T-helper 1 cell treated with Interleukin-12 subunit alpha and Interleukin-12 subunit beta and Interleukin-4 antibody, amounts not matched to agents 30 ng/mL and 1 ng/mL, for 36 hours (primary cell): ENCODE data around the gene MUC4. TPM values are rescaled to one million over a fixed set of nuclear protein-coding genes. Genes with fewer than 3 reads are reported as not detected.

Experiments used
- intact Hi-C: fragments of 100-400 bp; cut with micrococcal nuclease; formaldehyde crosslinking; loops from one replicate; pipeline ENCODE4 v1.15.1; 2024
- total RNA-seq: library from RNA; stranded (reverse); gene quantifications from 2 replicates; pipeline ENCODE4 v1.2.3, GENCODE V29; 2022

The MUC4 gene
- 0.49 and 0.68 TPM in 2 replicates for total RNA-seq

GRCh38 chr3:195811756-195812155, at the start of gene MUC4:
TSS of gene MUC4 (minus strand) at chr3:195811929. CDS start at chr3:195811817, 112 bp downstream.
- intact Hi-C loops = no loop called here

DNA sequence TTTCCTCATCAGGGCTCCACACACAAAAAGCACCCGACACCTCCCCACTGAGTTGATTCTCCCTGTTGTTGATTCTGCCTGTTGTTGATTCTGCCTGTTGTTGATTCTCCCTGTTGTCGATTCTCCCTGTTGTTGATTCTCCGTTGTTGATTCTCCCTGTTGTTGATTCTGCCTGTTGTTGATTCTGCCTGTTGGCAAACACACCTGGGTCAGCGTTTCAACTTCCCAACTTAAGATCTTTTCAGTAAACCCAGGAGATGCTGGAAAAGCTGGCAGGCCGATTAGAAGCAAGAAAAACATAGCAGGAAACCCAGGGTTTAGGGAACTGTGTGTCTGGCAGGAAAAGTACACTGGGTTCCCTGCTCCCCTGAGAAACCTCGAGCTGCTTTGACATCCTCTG, 48.7 kb upstream of the MUC4 start:
- intact Hi-C loops = no loop called here

GRCh38 chr3:195859846-195860411, 48.2 kb upstream of the MUC4 start:
- intact Hi-C loops = loop anchor here (1.0 to 10.0 kb wide), 5 partner anchors 34 to 215 kb away; no protein-coding TSS in a partner anchor

GRCh38 chr3:195859061-195859845, 47.5 kb upstream of the MUC4 start:
- intact Hi-C loops = loop anchor here (1.0 to 10.0 kb wide), 5 partner anchors 35 to 216 kb away; no protein-coding TSS in a partner anchor

DNA sequence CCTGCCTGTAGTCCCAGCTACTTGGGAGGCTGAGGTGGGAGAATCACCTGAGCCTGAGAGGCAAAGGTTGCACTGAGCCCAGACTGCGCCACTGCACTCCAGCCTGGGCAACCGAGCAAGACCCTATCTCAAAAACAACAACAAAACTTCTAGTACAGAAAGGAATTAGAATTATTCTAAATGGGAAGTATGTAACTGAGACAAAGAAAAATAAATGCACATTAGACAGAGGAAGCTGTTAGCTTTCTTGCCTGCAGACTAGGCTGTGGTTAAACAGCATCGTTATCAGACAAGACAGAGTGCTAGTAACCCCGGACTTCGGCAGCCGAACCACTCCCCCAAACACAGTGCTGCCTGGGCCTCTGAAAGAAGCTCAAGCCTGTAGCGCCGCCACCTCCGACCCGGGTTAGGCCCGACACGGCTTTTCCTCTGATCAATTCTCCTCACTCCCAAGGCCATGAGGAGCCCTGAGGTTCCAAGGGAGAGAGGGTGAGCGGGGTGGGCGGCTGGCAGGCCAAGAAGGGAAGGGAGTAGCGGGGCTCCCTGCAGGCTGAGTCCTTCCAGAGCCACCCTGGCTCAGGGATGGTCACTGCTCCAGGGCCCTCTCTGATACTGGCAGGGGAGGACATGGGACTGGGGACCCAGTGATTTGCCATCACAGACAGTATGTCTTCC, 44.8 kb upstream of the MUC4 start:
- intact Hi-C loops = loop anchor here (10.0 kb wide), 1 partner anchor 218 kb away; no protein-coding TSS in a partner anchor

- intact Hi-C loops = loop anchor here (10.0 kb wide), 1 partner anchor 219 kb away; no protein-coding TSS in a partner anchor
Observed at GRCh38 chr3:195855471-195856409, 44.0 kb upstream of the MUC4 start.

DNA sequence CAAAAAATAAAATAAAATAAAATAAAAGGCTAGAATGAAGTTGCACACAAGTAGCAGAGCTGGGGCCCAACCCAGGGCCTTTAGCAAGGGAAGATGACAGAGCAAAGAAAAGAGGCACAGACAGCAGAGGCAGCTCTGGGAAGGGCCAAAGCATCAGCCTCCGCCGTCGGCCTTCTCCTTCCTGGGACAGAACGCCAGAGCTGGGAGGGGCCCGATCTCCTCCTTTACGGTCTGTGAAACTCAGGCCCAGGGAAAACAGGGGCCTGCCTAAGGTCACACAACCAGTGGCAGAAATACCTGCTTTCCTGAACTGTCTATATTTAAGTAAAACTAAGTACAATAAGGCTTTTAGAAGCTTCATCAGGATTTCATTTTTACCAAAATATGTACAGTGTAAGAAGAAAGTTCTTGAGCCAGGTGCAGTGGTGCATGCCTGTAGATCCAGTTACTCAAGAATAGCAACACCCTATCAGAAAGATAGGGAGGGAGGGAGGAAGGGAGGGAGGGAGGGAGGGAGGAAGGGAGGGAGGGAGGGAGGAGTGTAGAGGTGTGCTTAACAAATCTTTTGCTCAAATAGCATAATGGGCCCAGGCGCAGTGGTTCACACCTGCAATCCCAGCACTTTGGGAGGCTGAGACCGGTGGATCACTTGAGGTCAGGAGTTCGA, 43.0 kb upstream of the MUC4 start:
- intact Hi-C loops = loop anchor here (5.0 to 10.0 kb wide), 2 partner anchors 138 to 220 kb away; no protein-coding TSS in a partner anchor

GRCh38 chr3:195853996-195854395, 42.3 kb upstream of the MUC4 start:
- intact Hi-C loops = loop anchor here (5.0 to 10.0 kb wide), 2 partner anchors 138 to 221 kb away; no protein-coding TSS in a partner anchor

- intact Hi-C loops = loop anchor here (5.0 to 10.0 kb wide), 2 partner anchors 139 to 222 kb away; no protein-coding TSS in a partner anchor
Observed at GRCh38 chr3:195853036-195853435, 41.3 kb upstream of the MUC4 start.

DNA sequence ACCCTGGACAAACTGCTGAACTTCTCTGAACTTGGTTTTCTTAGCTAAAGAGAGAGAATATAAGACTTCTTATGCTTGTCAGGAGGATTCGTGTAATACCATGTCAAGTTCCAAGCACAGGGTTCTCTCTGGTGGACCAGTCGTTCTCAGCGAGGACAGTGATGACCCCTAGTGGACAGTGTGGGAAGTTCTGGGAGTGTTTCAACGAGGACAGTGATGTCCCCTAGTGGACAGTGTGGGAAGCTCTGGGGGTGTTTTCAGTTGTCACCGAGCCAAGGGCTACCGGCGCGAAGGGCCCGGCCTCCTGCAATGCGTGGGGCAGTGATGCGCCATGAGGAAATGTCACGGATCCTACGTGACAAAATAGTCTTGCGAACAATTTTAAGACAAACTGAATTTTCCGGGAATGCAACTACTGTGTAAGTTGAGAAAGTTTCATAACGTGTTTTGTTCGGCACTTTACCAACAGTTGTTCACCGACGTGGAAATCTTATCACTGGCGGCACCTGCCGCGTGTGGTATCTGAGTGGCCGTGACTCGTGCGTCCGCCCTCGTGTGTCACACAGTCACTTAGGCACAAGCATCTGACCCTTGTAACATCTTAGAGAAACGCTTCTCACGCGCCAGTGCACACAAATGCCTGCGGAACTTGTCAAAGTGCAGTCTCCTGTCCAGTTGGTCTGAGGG, 39.3 kb upstream of the MUC4 start:
- intact Hi-C loops = loop anchor here (1.0 to 10.0 kb wide), 10 partner anchors 43 to 580 kb away; partner anchors contain the start of gene XXYLT1

DNA sequence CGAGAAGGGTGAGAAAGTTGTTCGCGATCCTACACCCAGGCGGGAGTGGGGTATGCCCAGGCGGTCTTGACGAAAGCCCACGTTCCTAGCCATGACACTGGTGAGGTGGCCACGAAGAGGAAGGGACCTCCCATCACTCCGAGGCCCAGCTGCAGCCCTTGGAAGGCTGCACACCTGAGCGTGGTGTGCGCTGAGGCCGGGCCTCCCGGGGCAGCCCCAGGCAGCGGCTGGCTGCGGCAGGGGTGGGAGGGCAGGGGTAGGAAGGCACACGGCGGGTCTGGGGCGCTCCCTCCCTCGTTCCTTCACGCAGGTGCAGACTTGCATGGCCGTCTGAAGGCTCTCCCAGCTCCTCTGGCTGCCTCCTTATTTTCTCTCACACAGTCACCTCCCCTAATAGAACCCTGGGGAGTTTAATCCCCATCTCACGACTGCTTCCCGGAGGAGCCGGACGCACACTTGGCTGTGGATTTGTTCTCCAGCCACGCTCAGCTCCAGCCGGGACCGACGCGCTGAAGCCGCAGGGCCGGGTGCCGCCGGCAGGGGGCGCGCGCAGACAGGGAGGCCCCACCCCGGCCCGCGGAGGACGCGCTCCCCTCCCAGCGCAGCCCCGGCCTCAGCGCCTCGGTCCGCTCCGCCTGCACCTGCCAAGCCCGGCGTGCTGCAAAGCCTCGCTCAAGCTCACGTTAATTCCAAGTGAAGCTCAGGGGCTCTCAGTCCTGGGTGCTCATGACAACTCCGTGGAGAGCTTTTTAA, 37.8 kb upstream of the MUC4 start:
- intact Hi-C loops = loop anchor here (1.0 to 10.0 kb wide), 7 partner anchors 47 to 578 kb away; partner anchors contain the start of gene XXYLT1

- intact Hi-C loops = no loop called here
Observed at GRCh38 chr3:195847055-195847950, 35.6 kb upstream of the MUC4 start.

DNA sequence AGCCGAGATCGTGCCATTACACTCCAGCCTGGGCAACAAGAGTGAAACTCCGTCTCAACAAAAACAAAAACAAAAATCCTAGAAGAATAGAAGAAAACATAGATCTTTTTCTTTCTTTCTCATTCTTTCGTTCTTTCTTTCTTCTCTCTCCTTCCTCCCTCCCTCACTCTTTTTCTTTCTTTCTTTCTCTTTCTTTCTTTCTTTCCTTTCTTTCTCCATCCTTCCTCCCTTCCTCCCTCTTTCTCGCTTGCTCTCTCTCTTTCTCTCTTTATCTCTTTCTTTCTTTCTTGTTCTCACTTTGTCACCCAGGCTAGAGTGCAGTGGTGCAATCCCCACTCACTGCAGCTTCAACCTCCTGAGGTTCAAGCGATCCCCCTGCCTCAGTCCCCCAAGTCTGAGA, 33.8 kb upstream of the MUC4 start:
- intact Hi-C loops = no loop called here

GRCh38 chr3:195844671-195845218, 33.0 kb upstream of the MUC4 start:
- intact Hi-C loops = no loop called here

GRCh38 chr3:195839260-195840010, 27.7 kb upstream of the MUC4 start:
- intact Hi-C loops = no loop called here

- intact Hi-C loops = no loop called here
Observed at GRCh38 chr3:195838714-195839113, 27.0 kb upstream of the MUC4 start.
